Measurements from ENCODE around the gene WDR45B. TPM values are rescaled to one million over a fixed set of nuclear protein-coding genes. Genes with fewer than 3 reads are reported as not detected.

WDR45B gene
- total RNA-seq, 2 donors from 2014 or later, result 50.0 to 55.7 TPM

DNA sequence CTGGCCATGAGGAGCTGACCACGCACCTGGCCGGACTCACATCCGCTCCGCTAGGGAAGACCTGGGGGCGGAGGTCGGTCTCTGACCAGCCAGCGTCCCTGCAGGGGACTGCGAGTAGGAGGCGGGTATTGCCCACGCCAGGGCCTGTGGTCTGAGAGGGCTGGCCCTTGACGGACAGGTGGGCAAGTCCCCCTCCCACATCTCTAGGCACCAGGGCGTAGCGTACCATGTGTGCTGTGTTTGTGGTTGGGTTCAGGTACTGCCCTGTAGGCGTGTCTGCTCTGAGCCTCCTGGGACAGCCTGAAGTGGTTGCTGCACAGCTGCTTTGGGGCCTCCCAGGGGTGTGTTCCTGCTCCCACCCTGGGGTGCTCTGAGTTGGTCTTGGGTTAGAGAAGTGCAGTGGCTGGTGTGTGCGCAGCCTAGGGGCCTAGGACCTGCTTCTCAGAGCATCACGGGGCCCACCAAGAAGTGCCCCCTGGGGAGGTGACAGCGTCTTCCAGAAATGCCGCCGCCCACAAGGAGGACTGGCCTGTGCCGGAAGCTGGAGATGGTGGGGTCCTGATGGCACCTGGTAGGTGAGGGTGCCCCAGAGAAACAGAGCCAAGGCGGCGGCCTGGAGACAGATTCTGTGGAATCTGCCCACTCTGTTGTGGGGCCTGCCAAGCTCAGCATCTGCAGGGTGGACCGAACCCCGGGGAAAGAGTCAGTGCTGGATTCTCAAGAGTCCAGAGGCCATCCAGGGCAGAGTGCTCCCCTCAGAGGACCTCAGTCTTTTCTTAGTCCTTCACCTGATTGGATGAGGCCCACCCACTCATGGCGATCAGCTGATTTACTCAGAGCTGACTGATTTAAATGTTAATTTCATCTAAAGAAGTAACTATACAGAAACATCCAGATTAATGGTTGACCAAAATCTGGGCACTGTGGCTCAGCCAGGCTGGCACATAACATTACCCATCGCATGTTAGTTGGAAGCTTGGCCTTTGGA, 48.3 kb downstream of the WDR45B start:
- Histone ChIP-seq H3K4me1 (ENCODE audit: control insufficient read depth in 1 of 2, low read depth in 2 of 2) (no peaks in the 10 kb centered on the region), H3K36me3 (peaks cover 33% of the 10 kb centered on the region), H3K27ac (no peak overlapping the region), H3K27me3 (replicated peaks; ENCODE audit: insufficient read depth) (no peaks in the 10 kb centered on the region), H3K4me3 (no peak overlapping the region), H3K9me3 (no peaks in the 10 kb centered on the region)
- DNase-seq (ENCODE audit: low spot score) (no peak), ATAC-seq (ENCODE audit: insufficient number of reproducible peaks, low FRiP score, low read depth) (no peak)
- TF ChIP-seq, protein P1, sequence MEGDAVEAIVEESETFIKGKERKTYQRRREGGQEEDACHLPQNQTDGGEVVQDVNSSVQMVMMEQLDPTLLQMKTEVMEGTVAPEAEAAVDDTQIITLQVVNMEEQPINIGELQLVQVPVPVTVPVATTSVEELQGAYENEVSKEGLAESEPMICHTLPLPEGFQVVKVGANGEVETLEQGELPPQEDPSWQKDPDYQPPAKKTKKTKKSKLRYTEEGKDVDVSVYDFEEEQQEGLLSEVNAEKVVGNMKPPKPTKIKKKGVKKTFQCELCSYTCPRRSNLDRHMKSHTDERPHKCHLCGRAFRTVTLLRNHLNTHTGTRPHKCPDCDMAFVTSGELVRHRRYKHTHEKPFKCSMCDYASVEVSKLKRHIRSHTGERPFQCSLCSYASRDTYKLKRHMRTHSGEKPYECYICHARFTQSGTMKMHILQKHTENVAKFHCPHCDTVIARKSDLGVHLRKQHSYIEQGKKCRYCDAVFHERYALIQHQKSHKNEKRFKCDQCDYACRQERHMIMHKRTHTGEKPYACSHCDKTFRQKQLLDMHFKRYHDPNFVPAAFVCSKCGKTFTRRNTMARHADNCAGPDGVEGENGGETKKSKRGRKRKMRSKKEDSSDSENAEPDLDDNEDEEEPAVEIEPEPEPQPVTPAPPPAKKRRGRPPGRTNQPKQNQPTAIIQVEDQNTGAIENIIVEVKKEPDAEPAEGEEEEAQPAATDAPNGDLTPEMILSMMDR (IDR thresholded peaks at IDR 0.05), result no peak

DNA sequence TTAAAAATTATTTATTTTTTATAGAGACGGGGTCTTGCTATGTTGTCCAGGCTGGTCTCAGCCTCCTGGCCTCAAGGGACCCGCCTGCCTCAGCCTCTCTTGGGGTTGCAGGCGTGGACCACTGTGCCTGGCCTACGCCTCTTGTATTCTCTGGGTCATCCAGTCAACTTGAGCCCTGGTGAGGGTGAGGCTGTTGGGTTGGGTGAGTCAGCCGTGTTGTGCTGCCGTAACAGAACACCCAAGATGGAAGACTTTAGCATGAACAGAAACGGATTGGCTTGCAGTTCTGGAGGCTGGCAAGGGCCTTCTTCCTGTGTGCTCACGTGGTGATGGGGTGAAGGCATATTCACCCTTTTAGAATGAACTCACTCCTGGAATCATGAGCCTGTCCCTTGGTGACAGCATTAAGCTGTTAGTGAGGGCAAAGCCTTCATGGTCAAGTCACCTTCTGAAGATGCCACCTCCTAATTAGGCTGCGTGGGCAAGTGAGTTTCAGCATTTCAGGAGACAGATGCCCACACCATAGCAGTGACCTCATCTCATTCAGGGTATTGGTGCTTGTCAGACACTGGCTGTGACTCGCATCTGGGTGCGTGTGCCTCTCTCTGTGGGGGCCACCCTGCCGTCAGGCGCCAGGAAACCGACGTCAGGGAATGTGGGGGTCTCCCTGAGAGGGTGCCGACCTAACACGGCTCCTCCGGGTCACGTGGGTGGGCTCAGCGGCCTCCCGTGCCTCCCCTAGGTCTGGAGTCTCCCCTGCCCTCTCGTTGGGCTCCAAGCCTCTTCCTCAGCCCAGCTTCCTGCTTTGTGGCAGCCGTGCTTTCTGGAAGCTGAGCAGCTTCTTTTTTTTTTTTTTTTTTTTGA, 49.8 kb downstream of the WDR45B start:
- no peak overlapping the region for H3K4me3 ChIP-seq
- no peak for ATAC-seq (ENCODE audit: insufficient number of reproducible peaks, low FRiP score, low read depth)
- DNase-seq (ENCODE audit: low spot score), result no peak
- H3K27ac ChIP-seq, result no peak overlapping the region
- TF ChIP-seq, protein P1 (IDR thresholded peaks at IDR 0.05), result no peak
- H3K27me3 ChIP-seq (replicated peaks; ENCODE audit: insufficient read depth), result no peaks in the 10 kb centered on the region
- peaks cover 28% of the 10 kb centered on the region for H3K36me3 ChIP-seq
- peaks cover 9 to 13% of the 10 kb centered on the region in 2 donors for H3K4me1 ChIP-seq (ENCODE audit: control insufficient read depth in 1 of 2, low read depth in 2 of 2)
- H3K9me3 ChIP-seq, result no peaks in the 10 kb centered on the region

DNA sequence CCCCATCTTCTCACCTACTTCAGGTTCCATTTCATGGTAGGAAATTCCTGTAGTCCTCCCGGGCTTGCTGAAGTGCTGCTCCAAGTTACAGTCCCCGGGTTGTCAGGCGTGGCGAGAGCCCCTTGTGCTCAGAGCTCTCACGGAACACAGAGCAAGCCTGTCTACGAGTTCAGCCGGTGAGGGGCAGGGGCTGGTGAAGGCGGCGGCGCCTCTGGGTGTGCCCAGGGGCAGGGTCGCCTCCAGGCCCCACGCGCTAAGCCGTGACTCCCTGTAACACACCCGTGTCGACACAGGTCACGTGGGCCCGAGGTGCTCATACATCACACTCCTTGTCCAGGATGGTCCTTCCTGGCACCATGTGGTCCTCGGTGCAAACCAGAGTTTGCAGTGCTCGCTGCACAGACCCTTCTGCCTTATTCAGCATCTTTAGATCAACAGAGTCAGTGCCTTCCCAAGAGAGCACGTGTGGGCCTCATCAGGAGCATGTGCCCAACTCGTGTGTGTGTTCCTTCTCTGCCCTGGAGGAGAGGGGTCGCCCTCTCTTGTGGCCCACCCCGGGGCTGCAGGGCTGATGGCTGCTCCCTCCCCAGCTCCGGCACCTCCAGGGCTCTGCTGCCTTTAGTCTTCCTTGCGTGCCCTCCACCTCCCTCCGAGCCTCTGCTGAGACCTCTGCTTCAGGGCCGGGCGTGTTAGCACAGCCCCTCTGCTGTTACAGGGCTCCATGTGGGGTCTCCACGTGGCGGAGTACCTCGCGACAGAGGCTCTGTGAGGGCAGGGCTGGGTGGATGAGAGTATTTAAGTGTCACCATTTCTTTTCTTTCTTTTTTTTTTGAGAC, 51.2 kb downstream of the WDR45B start:
- H3K4me3 ChIP-seq, result no peak overlapping the region
- H3K27ac ChIP-seq, result no peak overlapping the region
- no peak for ATAC-seq (ENCODE audit: insufficient number of reproducible peaks, low FRiP score, low read depth)
- DNase-seq (ENCODE audit: low spot score), result no peak
- H3K27me3 ChIP-seq (replicated peaks; ENCODE audit: insufficient read depth), result no peaks in the 10 kb centered on the region
- TF ChIP-seq, protein P1 (IDR thresholded peaks at IDR 0.05), result no peak
- peaks cover 23% of the 10 kb centered on the region for H3K36me3 ChIP-seq
- peaks cover 9 to 19% of the 10 kb centered on the region in 2 donors for H3K4me1 ChIP-seq (ENCODE audit: control insufficient read depth in 1 of 2, low read depth in 2 of 2)
- no peaks in the 10 kb centered on the region for H3K9me3 ChIP-seq

DNA sequence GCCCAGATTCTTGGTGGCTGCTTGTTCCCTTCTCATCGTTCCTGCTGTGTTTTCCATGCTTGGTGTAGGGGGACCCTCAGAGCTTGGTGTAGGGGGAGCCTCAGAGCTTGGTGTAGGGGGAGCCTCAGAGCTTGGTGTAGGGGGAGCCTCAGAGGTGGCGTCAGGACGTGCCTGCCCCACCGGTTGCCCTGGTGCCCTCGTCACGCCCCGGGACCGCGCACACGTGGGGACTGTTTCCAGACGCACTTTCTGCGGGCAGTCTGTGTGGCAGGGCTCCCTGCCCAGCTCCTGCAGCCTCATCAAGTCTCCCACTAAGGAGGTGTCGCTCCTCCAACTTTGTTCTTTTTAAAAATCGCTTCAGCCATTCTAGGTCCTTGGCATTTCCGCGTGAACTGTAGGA, 51.9 kb downstream of the WDR45B start:
- H3K9me3 ChIP-seq, result no peaks in the 10 kb centered on the region
- TF ChIP-seq, protein P1 (IDR thresholded peaks at IDR 0.05), result no peak
- H3K4me3 ChIP-seq, result no peak overlapping the region
- DNase-seq (ENCODE audit: low spot score) (no peak), ATAC-seq (ENCODE audit: insufficient number of reproducible peaks, low FRiP score, low read depth) (no peak)
- H3K4me1 ChIP-seq (ENCODE audit: control insufficient read depth in 1 of 2, low read depth in 2 of 2), result peaks cover 15 to 26% of the 10 kb centered on the region in 2 donors
- H3K36me3 ChIP-seq, result peaks cover 15% of the 10 kb centered on the region
- no peaks in the 10 kb centered on the region for H3K27me3 ChIP-seq (replicated peaks; ENCODE audit: insufficient read depth)
- no peak overlapping the region for H3K27ac ChIP-seq
